ENCODE results near the gene PADI1.

PADI1 gene

GRCh38 chr1:17200246-17200645 is 4.7 kb upstream of the PADI1 start:
- TF ChIP-seq ISL1 (CRISPR knock-in tag; IDR thresholded peaks at IDR 0.05), result no peak
- no peak for TF ChIP-seq PATZ1 (CRISPR knock-in tag; IDR thresholded peaks at IDR 0.05; ENCODE audit: borderline replicate concordance)
- no peak for TF ChIP-seq ESRRG (CRISPR knock-in tag; IDR thresholded peaks at IDR 0.05)
- TF ChIP-seq TOX (CRISPR knock-in tag; IDR thresholded peaks at IDR 0.05; ENCODE audit: borderline replicate concordance), result no peak
- TF ChIP-seq OSR1 (CRISPR knock-in tag; IDR thresholded peaks at IDR 0.05), result no peak
- no peak for TF ChIP-seq PPARA (CRISPR knock-in tag; IDR thresholded peaks at IDR 0.05; ENCODE audit: borderline replicate concordance)
- TF ChIP-seq ARNTL (CRISPR knock-in tag; IDR thresholded peaks at IDR 0.05; ENCODE audit: borderline replicate concordance, low read depth), result no peak
- no peak for TF ChIP-seq TCF4 (CRISPR knock-in tag; IDR thresholded peaks at IDR 0.05; ENCODE audit: borderline replicate concordance)
- TF ChIP-seq ZNF565 (CRISPR knock-in tag; conservative IDR thresholded peaks at IDR 0.05; ENCODE audit: low read depth), result no peak
- TF ChIP-seq ZNF8 (CRISPR knock-in tag; IDR thresholded peaks at IDR 0.05), result no peak
- TF ChIP-seq CSRNP3 (CRISPR knock-in tag; IDR thresholded peaks at IDR 0.05), result no peak
- TF ChIP-seq RARB (CRISPR knock-in tag; IDR thresholded peaks at IDR 0.05), result no peak
- no peak for TF ChIP-seq POU6F1 (CRISPR knock-in tag; IDR thresholded peaks at IDR 0.05; ENCODE audit: borderline replicate concordance, low read depth)
- ATAC-seq, result no peak

- ATAC-seq, result no peak
- TF ChIP-seq ZNF8 (CRISPR knock-in tag; IDR thresholded peaks at IDR 0.05) (no peak), CSRNP3 (CRISPR knock-in tag; IDR thresholded peaks at IDR 0.05) (no peak), TSHZ2 (CRISPR knock-in tag; IDR thresholded peaks at IDR 0.05) (no peak), ESRRG (CRISPR knock-in tag; IDR thresholded peaks at IDR 0.05) (no peak), BACH2 (CRISPR knock-in tag; IDR thresholded peaks at IDR 0.05; ENCODE audit: borderline replicate concordance) (no peak), CSDC2 (CRISPR knock-in tag; IDR thresholded peaks at IDR 0.05) (no peak), PATZ1 (CRISPR knock-in tag; IDR thresholded peaks at IDR 0.05; ENCODE audit: borderline replicate concordance) (no peak), ZFP30 (CRISPR knock-in tag; IDR thresholded peaks at IDR 0.05) (no peak), SNAI2 (CRISPR knock-in tag; IDR thresholded peaks at IDR 0.05) (no peak), ZNF565 (CRISPR knock-in tag; conservative IDR thresholded peaks at IDR 0.05; ENCODE audit: low read depth) (no peak), ARNTL (CRISPR knock-in tag; IDR thresholded peaks at IDR 0.05; ENCODE audit: borderline replicate concordance, low read depth) (no peak), ZFP3 (CRISPR knock-in tag; IDR thresholded peaks at IDR 0.05) (no peak), ZNF70 (CRISPR knock-in tag; IDR thresholded peaks at IDR 0.05) (no peak), ZC3H10 (CRISPR knock-in tag; IDR thresholded peaks at IDR 0.05) (no peak)
These were observed 4.2 kb upstream of the PADI1 start for GRCh38 chr1:17200756-17201155.

Data from SK-N-SH treated with all-trans-retinoic acid at 6 μM for 48 hours (cell line).